ENCODE data around the gene MB.

The MB gene

DNA sequence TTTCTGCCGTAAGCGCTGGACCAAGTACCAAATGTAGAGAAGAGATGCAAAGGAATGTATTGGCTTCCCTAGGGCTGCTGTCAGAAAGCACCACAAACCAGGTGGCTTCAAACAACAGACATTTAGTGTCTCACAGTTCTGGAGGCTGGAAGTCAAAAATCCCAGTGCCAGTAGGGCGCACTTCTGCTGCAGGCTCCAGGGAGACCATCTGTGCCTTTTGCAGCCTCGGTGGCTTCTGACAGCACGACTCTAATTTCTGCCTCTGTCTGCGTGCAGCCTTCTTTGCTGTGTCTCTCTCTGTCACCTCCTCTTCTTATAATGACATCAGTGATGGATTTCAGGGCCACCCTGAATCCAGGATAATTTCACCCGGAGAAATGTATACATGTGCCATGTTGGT lies 34.0 kb upstream of the MB start:
- Histone ChIP-seq H3K27me3 (ENCODE audit: insufficient read depth, low read length) (no peaks in the 10 kb centered on the region), H2AFZ (ENCODE audit: low read length, unreplicated experiment) (no peak overlapping the region), H3K36me3 (ENCODE audit: insufficient read depth, low read length) (no peaks in the 10 kb centered on the region; the same call in 1 of the 2 replicates), H3K4me3 (ENCODE audit: low read depth, low read length) (no peak overlapping the region), H3K27ac (ENCODE audit: low read depth, low read length) (no peak overlapping the region), H3K79me2 (ENCODE audit: control insufficient read depth, insufficient read depth, low read length, unreplicated experiment) (peaks cover 35% of the 10 kb centered on the region), H3K4me1 (ENCODE audit: control insufficient read depth, insufficient read depth, low read length, unreplicated experiment) (peaks cover 18% of the 10 kb centered on the region)

DNA sequence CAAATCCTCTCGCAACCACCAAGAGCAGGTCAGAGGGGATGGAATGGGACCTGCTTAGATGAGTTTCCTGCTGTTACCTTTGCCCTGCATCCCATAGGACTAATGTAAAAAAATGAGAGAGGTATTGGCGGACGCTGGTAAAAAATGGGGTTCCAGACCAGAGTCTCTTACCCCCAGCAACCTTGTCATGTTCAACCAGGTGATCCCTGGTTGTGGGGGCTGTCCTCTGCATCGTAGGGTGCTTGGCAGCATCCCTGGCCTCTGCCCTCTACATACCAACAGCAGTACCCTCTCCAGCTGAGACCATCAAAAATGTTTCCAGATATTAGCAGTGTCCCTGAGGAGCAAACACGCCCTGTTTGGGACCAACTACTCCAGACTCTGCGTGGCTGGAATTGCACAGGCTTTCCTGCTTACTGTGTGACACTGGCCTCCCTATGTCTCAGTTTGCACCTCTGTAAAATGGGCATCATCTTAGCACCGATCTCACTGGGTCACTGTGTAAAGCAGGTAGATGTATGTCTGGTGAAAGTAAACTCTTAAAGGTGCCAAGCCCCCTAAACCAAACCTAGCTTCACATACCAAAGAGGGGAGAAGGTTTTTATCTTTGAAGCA lies 32.6 kb upstream of the MB start:
- H3K36me3 ChIP-seq (ENCODE audit: insufficient read depth, low read length), result no peaks in the 10 kb centered on the region; the same call in 1 of the 2 replicates
- H2AFZ ChIP-seq (ENCODE audit: low read length, unreplicated experiment), result no peak overlapping the region
- H3K27me3 ChIP-seq (ENCODE audit: insufficient read depth, low read length), result no peaks in the 10 kb centered on the region
- peaks cover 18% of the 10 kb centered on the region for H3K4me1 ChIP-seq (ENCODE audit: control insufficient read depth, insufficient read depth, low read length, unreplicated experiment)
- peaks cover 33% of the 10 kb centered on the region for H3K79me2 ChIP-seq (ENCODE audit: control insufficient read depth, insufficient read depth, low read length, unreplicated experiment)
- H3K27ac ChIP-seq (ENCODE audit: low read depth, low read length), result no peak overlapping the region
- peak overlapping the region; percentile 82 for H3K4me3 ChIP-seq (ENCODE audit: low read depth, low read length)

DNA sequence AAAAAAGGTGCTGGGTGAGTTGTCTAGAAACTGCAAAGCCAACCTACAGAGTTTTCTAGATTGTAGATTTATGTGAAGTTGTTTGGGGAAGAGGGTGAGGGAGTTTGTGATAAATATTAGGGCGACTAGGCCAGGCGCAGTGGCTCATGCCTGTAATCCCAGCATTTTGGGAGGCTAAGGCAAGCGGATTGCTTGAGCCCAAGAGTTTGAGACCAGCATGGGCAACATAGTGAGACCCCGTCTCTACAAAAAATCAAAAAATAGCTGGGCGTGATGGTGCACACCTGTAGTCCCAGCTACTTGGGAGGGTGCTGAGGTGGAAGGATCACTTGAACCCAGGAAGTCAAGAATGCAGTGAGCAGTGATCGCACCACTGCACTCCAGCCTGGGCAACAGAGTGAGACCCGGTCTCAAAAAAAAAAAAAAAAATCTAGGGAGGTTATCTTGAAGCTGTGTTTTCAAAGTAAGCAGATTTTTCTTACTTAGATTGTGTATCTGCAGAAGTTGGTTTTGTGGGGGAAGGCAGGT lies 32.0 kb upstream of the MB start:
- Histone ChIP-seq H3K4me3 (ENCODE audit: low read depth, low read length) (peak overlapping the region; percentile 82), H2AFZ (ENCODE audit: low read length, unreplicated experiment) (no peak overlapping the region), H3K36me3 (ENCODE audit: insufficient read depth, low read length) (no peaks in the 10 kb centered on the region; the same call in 1 of the 2 replicates), H3K79me2 (ENCODE audit: control insufficient read depth, insufficient read depth, low read length, unreplicated experiment) (peaks cover 29% of the 10 kb centered on the region), H3K27me3 (ENCODE audit: insufficient read depth, low read length) (no peaks in the 10 kb centered on the region), H3K4me1 (ENCODE audit: control insufficient read depth, insufficient read depth, low read length, unreplicated experiment) (peaks cover 18% of the 10 kb centered on the region), H3K27ac (ENCODE audit: low read depth, low read length) (peak overlapping the region; percentile 84)

DNA sequence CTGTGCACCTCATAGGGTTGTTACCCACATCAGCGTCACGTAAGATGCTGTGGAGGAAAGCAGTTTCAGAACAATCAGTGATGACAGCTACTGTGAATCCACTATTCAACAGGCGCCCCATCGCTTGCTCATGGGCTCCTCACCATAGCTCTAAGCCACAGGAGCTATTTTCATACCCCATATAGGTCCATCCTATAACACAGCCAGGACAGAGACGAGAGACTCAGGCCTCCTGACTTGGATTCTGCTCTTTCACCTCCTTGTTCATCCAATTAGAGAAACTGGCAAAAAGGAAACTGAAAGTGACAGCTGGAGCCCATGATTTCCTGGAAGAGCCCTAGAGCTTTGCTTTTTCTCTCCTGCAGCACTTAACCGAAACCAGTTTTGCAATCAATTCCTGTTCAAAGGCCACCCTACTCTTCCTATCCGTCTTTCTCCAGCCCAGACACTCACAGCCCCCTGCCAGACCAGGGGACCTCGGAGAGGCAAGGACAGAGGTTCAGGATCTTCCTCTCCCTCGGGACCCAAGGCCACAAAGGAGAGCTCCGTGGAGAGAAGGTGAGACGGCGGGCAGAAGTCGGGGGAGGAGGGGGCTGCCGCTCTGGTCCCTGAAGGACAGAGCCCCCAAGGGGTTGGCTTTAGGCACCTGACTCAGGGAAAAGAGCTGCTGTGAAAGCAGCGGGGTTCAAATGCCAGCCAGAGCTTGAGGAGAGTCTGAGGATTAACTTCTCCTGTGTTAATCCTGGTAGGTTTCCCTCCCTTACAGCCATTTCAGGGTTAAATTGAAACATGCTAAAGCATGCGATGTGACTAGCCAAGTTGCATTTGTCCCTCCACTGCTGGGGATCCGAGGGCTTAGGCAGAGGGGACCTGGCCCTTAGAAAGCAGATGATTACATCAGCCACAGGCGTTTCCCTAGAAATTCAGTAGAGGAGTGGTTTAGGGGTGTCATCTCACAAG lies 31.2 kb upstream of the MB start, which contains the start of gene APOL6:
TSS of gene APOL6 (plus strand) at position 381 of the 960 bp plus-strand sequence. CDS start 7,980 bp downstream, outside the sequence.
- Histone ChIP-seq H3K79me2 (ENCODE audit: control insufficient read depth, insufficient read depth, low read length, unreplicated experiment) (peaks cover 23% of the 10 kb centered on the region), H2AFZ (ENCODE audit: low read length, unreplicated experiment) (peak within 1 kb of the TSS; percentile 48), H3K27ac (ENCODE audit: low read depth, low read length) (peak within 1 kb of the TSS; percentile 88), H3K4me3 (ENCODE audit: low read depth, low read length) (peak within 1 kb of the TSS; percentile 82), H3K4me1 (ENCODE audit: control insufficient read depth, insufficient read depth, low read length, unreplicated experiment) (peaks cover 18% of the 10 kb centered on the region), H3K36me3 (ENCODE audit: insufficient read depth, low read length) (no peaks in the 10 kb centered on the region; the same call in 1 of the 2 replicates), H3K27me3 (ENCODE audit: insufficient read depth, low read length) (no peaks in the 10 kb centered on the region)

DNA sequence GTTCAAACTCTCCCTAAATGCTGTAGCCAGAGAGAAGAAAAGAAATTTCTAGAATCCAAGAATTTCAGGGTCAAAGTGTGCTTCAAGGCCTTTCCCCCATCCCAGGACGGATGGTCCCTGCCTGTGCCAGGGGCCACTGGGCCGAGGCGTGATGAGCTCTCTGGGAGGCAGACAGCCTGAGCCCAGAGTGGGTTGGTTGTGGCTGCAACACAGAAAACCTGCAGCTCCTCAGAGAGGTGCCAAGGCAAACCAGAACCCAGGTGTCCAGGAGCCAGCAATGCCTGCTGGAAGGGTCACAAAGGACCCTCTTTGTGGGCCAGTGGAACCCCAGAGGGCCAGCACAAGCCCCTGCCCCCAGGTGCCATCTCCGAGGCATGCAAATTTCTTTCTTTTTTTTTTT lies 28.5 kb upstream of the MB start:
- Histone ChIP-seq H3K4me1 (ENCODE audit: control insufficient read depth, insufficient read depth, low read length, unreplicated experiment) (peaks cover 18% of the 10 kb centered on the region), H3K27ac (ENCODE audit: low read depth, low read length) (no peak overlapping the region)

DNA sequence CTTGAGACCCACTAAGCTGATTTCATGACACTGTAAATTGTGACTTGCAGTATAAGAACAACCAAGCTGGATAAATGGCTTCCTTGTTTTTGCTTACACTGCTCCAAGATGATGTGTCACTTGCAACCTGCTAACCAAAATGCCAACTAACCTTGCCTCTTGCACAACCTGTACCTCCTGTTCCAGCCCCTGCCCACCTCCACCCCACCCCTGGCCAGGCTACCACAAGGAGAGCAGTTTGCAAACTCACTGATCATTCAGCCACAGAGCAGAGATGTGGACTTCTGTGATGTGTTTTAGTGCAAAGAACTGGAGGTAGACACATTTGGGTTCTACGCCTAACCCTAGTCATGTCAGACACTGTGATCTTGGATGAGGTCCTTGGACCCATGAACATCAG lies 26.9 kb upstream of the MB start:
- Histone ChIP-seq H3K4me3 (ENCODE audit: low read depth, low read length) (no peak overlapping the region), H3K79me2 (ENCODE audit: control insufficient read depth, insufficient read depth, low read length, unreplicated experiment) (peaks cover 5% of the 10 kb centered on the region), H3K27ac (ENCODE audit: low read depth, low read length) (no peak overlapping the region), H3K36me3 (ENCODE audit: insufficient read depth, low read length) (no peaks in the 10 kb centered on the region), H3K27me3 (ENCODE audit: insufficient read depth, low read length) (no peaks in the 10 kb centered on the region), H2AFZ (ENCODE audit: low read length, unreplicated experiment) (no peak overlapping the region), H3K4me1 (ENCODE audit: control insufficient read depth, insufficient read depth, low read length, unreplicated experiment) (peaks cover 12% of the 10 kb centered on the region)

More for the DNA sequence above, 28.5 kb upstream of the MB start:
- Histone ChIP-seq H3K79me2 (ENCODE audit: control insufficient read depth, insufficient read depth, low read length, unreplicated experiment) (peaks cover 19% of the 10 kb centered on the region), H3K27me3 (ENCODE audit: insufficient read depth, low read length) (no peaks in the 10 kb centered on the region), H2AFZ (ENCODE audit: low read length, unreplicated experiment) (no peak overlapping the region), H3K36me3 (ENCODE audit: insufficient read depth, low read length) (no peaks in the 10 kb centered on the region; the same call in 1 of the 2 replicates), H3K4me3 (ENCODE audit: low read depth, low read length) (no peak overlapping the region)

DNA sequence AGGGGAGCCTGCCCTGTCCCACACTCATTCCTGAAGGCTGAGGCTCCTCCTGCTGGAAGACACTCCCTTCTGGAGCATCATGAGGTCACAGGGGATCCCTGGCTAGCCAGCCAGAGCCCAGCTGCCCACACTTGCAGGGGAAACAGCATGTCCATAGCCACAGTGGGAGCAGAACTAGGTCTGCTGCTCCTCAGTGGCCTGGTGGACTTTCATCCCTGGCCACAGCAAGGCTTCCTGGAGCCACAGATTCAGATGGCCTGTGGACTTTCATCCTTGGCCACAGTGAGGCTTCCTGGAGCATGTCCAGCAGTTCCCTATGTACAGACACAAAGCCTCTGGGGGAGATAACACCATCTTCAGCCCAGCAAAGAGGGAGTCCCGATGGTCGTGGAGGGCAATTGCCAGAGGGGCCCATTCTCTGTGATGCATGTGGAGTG lies 25.2 kb upstream of the MB start:
- Histone ChIP-seq H3K27me3 (ENCODE audit: insufficient read depth, low read length) (no peaks in the 10 kb centered on the region), H3K4me1 (ENCODE audit: control insufficient read depth, insufficient read depth, low read length, unreplicated experiment) (peaks cover 9% of the 10 kb centered on the region), H2AFZ (ENCODE audit: low read length, unreplicated experiment) (no peak overlapping the region), H3K27ac (ENCODE audit: low read depth, low read length) (no peak overlapping the region), H3K79me2 (ENCODE audit: control insufficient read depth, insufficient read depth, low read length, unreplicated experiment) (no peaks in the 10 kb centered on the region), H3K4me3 (ENCODE audit: low read depth, low read length) (no peak overlapping the region), H3K36me3 (ENCODE audit: insufficient read depth, low read length) (no peaks in the 10 kb centered on the region)

DNA sequence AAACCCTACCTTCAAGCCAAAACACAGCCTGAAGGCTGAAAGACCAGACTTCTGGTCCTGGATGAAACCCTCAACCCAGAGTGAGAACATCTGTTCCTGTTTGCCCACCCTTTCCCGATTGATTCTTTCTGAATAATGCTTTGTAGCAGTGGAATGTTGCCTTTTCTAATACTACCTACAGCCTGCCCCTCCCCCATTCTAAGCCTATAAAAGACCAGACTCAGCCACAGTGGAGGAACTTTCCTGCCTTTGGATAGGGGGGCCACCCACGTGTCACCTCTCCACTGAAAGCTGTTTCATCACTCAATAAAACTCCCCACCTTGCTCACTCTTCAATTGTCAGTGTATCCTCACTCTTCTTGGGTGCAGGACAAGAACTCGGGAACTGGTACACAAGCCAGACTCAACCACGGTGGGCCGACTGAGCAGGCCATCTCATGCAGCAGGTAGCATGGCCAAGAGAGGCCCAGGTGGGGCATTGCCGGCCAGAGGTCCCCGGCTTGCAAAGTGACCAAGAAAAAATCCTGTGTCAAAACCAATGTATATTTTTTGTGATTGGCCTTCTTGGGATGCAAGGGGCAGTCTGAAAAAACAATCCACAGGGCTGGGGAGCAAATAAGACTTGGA lies 24.5 kb upstream of the MB start:
- Histone ChIP-seq H3K4me1 (ENCODE audit: control insufficient read depth, insufficient read depth, low read length, unreplicated experiment) (peaks cover 3% of the 10 kb centered on the region), H3K36me3 (ENCODE audit: insufficient read depth, low read length) (no peaks in the 10 kb centered on the region), H3K79me2 (ENCODE audit: control insufficient read depth, insufficient read depth, low read length, unreplicated experiment) (no peaks in the 10 kb centered on the region), H2AFZ (ENCODE audit: low read length, unreplicated experiment) (no peak overlapping the region), H3K27ac (ENCODE audit: low read depth, low read length) (no peak overlapping the region), H3K4me3 (ENCODE audit: low read depth, low read length) (no peak overlapping the region), H3K27me3 (ENCODE audit: insufficient read depth, low read length) (no peaks in the 10 kb centered on the region)

DNA sequence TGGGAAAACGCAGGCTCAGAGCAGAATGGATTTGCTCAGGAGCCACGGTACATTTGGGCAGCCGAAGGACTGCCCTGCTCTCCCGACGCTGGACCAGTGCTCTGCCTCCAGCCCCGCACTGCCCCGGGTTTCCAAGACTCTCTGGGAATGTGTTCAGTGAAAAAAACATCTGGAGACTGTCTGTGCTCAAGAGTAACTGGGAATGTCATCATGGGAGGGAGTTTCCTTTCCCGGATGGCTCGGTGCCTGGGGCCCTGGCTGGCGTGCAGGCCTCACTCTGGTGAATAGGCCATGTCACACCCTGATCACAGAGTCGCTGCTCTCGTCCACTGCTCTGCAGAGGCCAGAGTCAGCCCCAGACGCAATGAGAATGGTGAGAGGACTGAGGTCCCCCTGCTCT lies 21.3 kb upstream of the MB start:
- Histone ChIP-seq H3K79me2 (ENCODE audit: control insufficient read depth, insufficient read depth, low read length, unreplicated experiment) (no peaks in the 10 kb centered on the region), H3K27ac (ENCODE audit: low read depth, low read length) (no peak overlapping the region), H3K4me3 (ENCODE audit: low read depth, low read length) (no peak overlapping the region), H3K36me3 (ENCODE audit: insufficient read depth, low read length) (no peaks in the 10 kb centered on the region), H3K27me3 (ENCODE audit: insufficient read depth, low read length) (no peaks in the 10 kb centered on the region), H3K4me1 (ENCODE audit: control insufficient read depth, insufficient read depth, low read length, unreplicated experiment) (no peaks in the 10 kb centered on the region), H2AFZ (ENCODE audit: low read length, unreplicated experiment) (peak overlapping the region; percentile 39)

DNA sequence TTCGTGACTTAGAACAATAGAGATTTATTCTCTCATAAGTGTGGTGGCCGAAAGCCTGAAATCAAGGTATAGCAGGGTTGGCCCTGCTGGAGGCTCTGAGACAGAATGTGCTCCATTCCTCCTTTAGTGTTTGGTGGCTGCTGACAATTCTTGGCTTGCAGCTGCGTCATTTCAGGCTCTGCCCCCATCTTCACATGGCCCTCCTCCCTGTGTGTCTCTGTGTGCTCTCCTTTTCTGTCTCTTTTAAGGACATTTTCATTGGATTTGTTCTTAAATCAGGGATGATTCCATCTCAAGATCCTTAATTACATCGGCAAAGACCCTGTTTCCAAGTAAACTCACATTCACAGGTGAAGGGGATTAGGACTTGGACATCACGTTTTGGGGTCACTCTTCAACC lies 20.9 kb upstream of the MB start:
- Histone ChIP-seq H3K79me2 (ENCODE audit: control insufficient read depth, insufficient read depth, low read length, unreplicated experiment) (no peaks in the 10 kb centered on the region), H2AFZ (ENCODE audit: low read length, unreplicated experiment) (peak overlapping the region; percentile 17), H3K4me1 (ENCODE audit: control insufficient read depth, insufficient read depth, low read length, unreplicated experiment) (no peaks in the 10 kb centered on the region), H3K27ac (ENCODE audit: low read depth, low read length) (no peak overlapping the region), H3K36me3 (ENCODE audit: insufficient read depth, low read length) (no peaks in the 10 kb centered on the region), H3K4me3 (ENCODE audit: low read depth, low read length) (no peak overlapping the region), H3K27me3 (ENCODE audit: insufficient read depth, low read length) (no peaks in the 10 kb centered on the region)
